Peyer's patch (tissue), 4 donors: ENCODE measurements around the gene LINGO1.

Experiments used
- CTCF ChIP-seq, 6 experiments: fragments of 450-650 bp in 4 of 6; fragments of 200-600 bp in 2 of 6; sonication (generic) in 1 of 6; IDR thresholded peaks; one replicate each; pipeline ENCODE4 v1.5.1; 2017 to 2019; ENCODE audit warnings: antibody characterized with exemption in 6 of 6, mild to moderate bottlenecking in 3 of 6, moderate library complexity in 1 of 6
- POLR2A ChIP-seq, 2 donors: fragments of 450-650 bp; IDR thresholded peaks; one replicate each; pipeline ENCODE4 v1.5.1; 2017; ENCODE audit warnings: antibody characterized with exemption in 2 of 2, mild to moderate bottlenecking in 2 of 2, moderate library complexity in 2 of 2

GRCh38 chr15:77612958-77613601 is 19.6 kb downstream of the LINGO1 start:
- no peak for TF ChIP-seq POLR2A (IDR thresholded peaks at IDR 0.05)
- TF ChIP-seq CTCF (IDR thresholded peaks at IDR 0.05): no peak
